ENCODE measurements around the gene FRAS1. TPM values are rescaled to one million over a fixed set of nuclear protein-coding genes. Genes with fewer than 3 reads are reported as not detected.
"Not testable (repeated sequence)": the region's sequence is repeated elsewhere in the genome, so short reads cannot be mapped to it uniquely, and the experiment has no call there.

FRAS1 gene
- total RNA-seq, 6 experiments from 2014 or later, result 0.12 to 1.5 (median 0.45) TPM

DNA sequence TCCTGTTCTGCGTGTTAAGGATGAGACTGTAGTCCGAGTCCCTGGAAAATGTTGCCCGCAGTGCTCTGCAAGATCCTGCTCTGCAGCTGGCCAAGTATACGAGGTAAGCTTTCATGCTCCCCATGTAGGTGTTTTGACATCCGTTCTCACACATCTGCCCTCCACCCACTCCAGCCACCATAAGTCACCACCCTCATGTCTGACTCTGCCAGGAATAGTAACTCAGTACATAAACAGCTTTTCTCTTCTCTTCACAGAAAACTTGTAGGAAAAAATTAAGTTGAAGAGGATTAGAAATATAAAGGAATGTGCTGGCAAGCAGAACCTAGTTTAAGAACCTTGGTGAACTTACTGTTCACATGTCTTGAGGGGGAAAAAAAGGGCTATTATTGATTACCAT is 207.9 kb downstream of the FRAS1 start:
- H3K9me3 ChIP-seq, result no peaks in the 10 kb centered on the region
- H3K27me3 ChIP-seq, result no peaks in the 10 kb centered on the region
- no peaks in the 10 kb centered on the region for H3K36me3 ChIP-seq
- ATAC-seq (no peak), DNase-seq (no peak)
- WGBS (ENCODE audit: insufficient coverage, low coverage, low lambda C conversion rate, missing lambda C conversion rate), result 37% methylated on average over 3 of the region's 5 CpGs
- no peak overlapping the region for H3K4me3 ChIP-seq
- TF ChIP-seq POLR2A (IDR thresholded peaks at IDR 0.05), result no peak
- TF ChIP-seq, protein P1, sequence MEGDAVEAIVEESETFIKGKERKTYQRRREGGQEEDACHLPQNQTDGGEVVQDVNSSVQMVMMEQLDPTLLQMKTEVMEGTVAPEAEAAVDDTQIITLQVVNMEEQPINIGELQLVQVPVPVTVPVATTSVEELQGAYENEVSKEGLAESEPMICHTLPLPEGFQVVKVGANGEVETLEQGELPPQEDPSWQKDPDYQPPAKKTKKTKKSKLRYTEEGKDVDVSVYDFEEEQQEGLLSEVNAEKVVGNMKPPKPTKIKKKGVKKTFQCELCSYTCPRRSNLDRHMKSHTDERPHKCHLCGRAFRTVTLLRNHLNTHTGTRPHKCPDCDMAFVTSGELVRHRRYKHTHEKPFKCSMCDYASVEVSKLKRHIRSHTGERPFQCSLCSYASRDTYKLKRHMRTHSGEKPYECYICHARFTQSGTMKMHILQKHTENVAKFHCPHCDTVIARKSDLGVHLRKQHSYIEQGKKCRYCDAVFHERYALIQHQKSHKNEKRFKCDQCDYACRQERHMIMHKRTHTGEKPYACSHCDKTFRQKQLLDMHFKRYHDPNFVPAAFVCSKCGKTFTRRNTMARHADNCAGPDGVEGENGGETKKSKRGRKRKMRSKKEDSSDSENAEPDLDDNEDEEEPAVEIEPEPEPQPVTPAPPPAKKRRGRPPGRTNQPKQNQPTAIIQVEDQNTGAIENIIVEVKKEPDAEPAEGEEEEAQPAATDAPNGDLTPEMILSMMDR (IDR thresholded peaks at IDR 0.05), result no peak
- no peak overlapping the region for H3K27ac ChIP-seq
- no peaks in the 10 kb centered on the region for H3K4me1 ChIP-seq
- intact Hi-C loops (cut with DNase I), result no loop called here

DNA sequence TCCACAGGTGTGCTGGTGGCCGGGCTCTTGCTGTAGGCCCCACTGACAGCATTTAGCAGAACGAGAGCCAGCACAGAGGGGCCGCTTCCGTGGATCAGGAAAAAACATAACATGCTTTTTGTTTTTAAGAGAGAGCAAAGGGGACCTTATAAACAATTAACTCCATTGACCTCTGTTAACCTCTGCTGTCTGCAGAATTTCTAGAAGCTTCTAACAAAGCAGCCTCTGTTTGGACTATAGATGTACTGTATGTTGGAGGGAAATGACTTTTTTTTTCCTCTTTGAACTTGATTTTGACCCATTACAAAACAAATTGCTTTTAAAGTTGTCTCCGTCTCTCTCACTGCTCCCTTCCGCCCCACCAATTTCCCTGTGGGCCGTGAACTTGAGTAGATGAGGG is 210.7 kb downstream of the FRAS1 start:
- WGBS (ENCODE audit: insufficient coverage, low coverage, low lambda C conversion rate, missing lambda C conversion rate), result 63% methylated on average over 6 of the region's 7 CpGs
- TF ChIP-seq, protein P1 (IDR thresholded peaks at IDR 0.05), result no peak
- no peak for TF ChIP-seq POLR2A (IDR thresholded peaks at IDR 0.05)

DNA sequence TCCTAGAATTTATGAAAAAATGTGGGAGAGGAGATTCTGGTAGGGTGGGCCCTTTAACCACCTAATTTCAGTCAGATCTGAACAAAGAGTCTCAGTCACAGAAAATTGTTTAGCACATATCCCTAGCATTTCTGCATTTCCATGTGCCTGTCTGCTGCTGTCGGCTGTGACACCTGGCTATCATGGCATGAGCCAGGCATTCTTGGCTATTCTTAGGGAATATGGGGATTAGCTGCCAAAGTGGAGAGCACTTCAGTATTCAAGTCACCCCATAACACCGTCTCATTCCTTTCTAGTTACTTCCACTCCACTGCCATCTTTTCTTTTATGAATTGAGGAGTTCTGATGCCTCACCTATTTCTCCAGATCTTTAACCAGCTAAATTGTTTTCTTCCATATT is 211.5 kb downstream of the FRAS1 start:
- H3K27ac ChIP-seq, result no peak overlapping the region
- no peak overlapping the region for H3K4me3 ChIP-seq
- H3K4me1 ChIP-seq, result no peaks in the 10 kb centered on the region
- TF ChIP-seq POLR2A (IDR thresholded peaks at IDR 0.05), result no peak
- TF ChIP-seq, protein P1 (IDR thresholded peaks at IDR 0.05), result no peak
- intact Hi-C loops (cut with DNase I), result no loop called here
- no peak for DNase-seq
- 44% methylated on average over 2 of the region's 2 CpGs for WGBS (ENCODE audit: insufficient coverage, low coverage, low lambda C conversion rate, missing lambda C conversion rate)
- no peaks in the 10 kb centered on the region for H3K9me3 ChIP-seq
- ATAC-seq, result no peak
- no peaks in the 10 kb centered on the region for H3K27me3 ChIP-seq
- H3K36me3 ChIP-seq, result no peaks in the 10 kb centered on the region

More for the DNA sequence above, 210.7 kb downstream of the FRAS1 start:
- Histone ChIP-seq H3K4me1 (no peaks in the 10 kb centered on the region), H3K27me3 (no peaks in the 10 kb centered on the region), H3K36me3 (no peaks in the 10 kb centered on the region), H3K4me3 (no peak overlapping the region), H3K27ac (no peak overlapping the region), H3K9me3 (no peaks in the 10 kb centered on the region)
- ATAC-seq, result no peak
- DNase-seq, result no peak
- intact Hi-C loops (cut with DNase I), result no loop called here

DNA sequence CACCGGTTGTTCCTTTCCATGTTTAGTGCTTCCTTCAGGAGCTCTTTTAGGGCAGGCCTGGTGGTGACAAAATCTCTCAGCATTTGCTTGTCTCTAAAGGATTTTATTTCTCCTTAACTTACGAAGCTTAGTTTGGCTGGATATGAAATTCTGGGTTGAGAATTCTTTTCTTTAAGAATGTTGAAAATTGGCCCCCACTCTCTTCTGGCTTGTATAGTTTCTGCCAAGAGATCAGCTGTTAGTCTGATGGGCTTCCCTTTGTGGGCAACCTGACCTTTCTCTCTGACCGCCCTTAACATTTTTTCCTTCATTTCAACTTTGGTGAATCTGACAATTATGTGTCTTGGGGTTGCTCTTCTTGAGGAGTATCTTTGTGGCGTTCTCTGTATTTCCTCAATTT is 218.3 kb downstream of the FRAS1 start:
- H3K9me3 ChIP-seq; DNase-seq; H3K27me3 ChIP-seq; intact Hi-C loops (cut with DNase I); H3K27ac ChIP-seq; ATAC-seq; H3K4me3 ChIP-seq; H3K36me3 ChIP-seq; H3K4me1 ChIP-seq: not testable (repeated sequence)
- 62% methylated on average over 4 of the region's 4 CpGs for WGBS (ENCODE audit: insufficient coverage, low coverage, low lambda C conversion rate, missing lambda C conversion rate)

DNA sequence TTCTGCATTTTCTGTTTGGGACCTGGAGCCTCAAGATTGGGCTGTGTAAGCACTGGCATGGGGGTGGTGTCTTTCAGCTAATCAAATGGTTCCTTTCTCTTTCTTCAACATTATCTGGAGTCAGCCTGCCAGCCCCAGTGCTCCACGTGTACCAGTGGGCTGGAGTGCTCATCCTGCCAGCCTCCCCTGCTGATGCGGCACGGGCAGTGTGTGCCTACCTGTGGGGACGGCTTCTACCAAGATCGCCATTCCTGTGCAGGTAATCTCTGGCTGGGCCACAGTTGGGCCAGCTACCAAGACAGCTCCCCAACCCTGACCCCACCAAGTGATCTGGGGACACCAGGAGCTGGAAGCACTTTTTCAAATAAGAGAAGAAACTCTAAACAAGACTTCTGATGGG is 229.2 kb downstream of the FRAS1 start:
- Histone ChIP-seq H3K27me3 (no peaks in the 10 kb centered on the region), H3K4me1 (no peaks in the 10 kb centered on the region), H3K4me3 (no peak overlapping the region), H3K27ac (no peak overlapping the region), H3K36me3 (no peaks in the 10 kb centered on the region), H3K9me3 (no peaks in the 10 kb centered on the region)
- DNase-seq (no peak), ATAC-seq (no peak)
- intact Hi-C loops (cut with DNase I), result no loop called here
- TF ChIP-seq POLR2A (IDR thresholded peaks at IDR 0.05), result no peak
- TF ChIP-seq, protein P1 (IDR thresholded peaks at IDR 0.05), result no peak
- WGBS (ENCODE audit: insufficient coverage, low coverage, low lambda C conversion rate, missing lambda C conversion rate), result no CpG with 5 or more reads among the region's 5 CpGs

Data from right lobe of liver (tissue), 6 donors.